Activated CD8-positive, alpha-beta memory T cell treated with anti-CD3 and anti-CD28 coated beads, Interleukin-2, amount 10 ng/mL, durations not matched to agents 7 days and 5 days (primary cell): ENCODE results near the gene RNF10. TPM values are rescaled to one million over a fixed set of nuclear protein-coding genes. Genes with fewer than 3 reads are reported as not detected.
A peak's percentile ranks its signal among the peaks of the same experiment; 100 is the strongest.
"Not testable (repeated sequence)": the region's sequence is repeated elsewhere in the genome, so short reads cannot be mapped to it uniquely, and the experiment has no call there.

Experiments
- ATAC-seq: fragments of 150-1000 bp; cut with Tn5 transposase; one replicate; pipeline ENCODE4 v1.10.0; 2021; ENCODE audit warnings: moderate library complexity
- CTCF ChIA-PET: fragments of 350-600 bp; sonication (Branson Sonifier 250); formaldehyde crosslinking; loops from one replicate; lab custom pipeline; 2021; ENCODE audit warnings: antibody characterized with exemption; lab: Charles Lee
- DNase-seq: peaks from one replicate; pipeline ENCODE4 v3.0.0-alpha.2; 2020
- H3K27ac Mint-ChIP-seq: one replicate; pipeline ENCODE4 v1.8.0; 2021; ENCODE audit warnings: mild to moderate bottlenecking, mixed read lengths
- H3K27me3 Mint-ChIP-seq: one replicate; pipeline ENCODE4 v1.8.0; 2021; ENCODE audit warnings: mixed read lengths
- H3K36me3 Mint-ChIP-seq: one replicate; pipeline ENCODE4 v1.8.0; 2021; ENCODE audit warnings: mild to moderate bottlenecking, mixed read lengths
- H3K4me1 Mint-ChIP-seq: one replicate; pipeline ENCODE4 v1.8.0; 2021; ENCODE audit warnings: mixed read lengths
- H3K4me3 Mint-ChIP-seq: one replicate; pipeline ENCODE4 v1.8.0; 2021; ENCODE audit warnings: mild to moderate bottlenecking, moderate library complexity, mixed read lengths
- H3K9me3 Mint-ChIP-seq: one replicate; pipeline ENCODE4 v1.8.0; 2022; ENCODE audit warnings: low read depth, mixed read lengths
- total RNA-seq, 2 experiments: library from RNA; stranded (reverse); gene quantifications; one replicate each; pipeline ENCODE4 v1.2.3, GENCODE V29; 2021

The RNF10 gene
- total RNA-seq, 2 experiments from 2014 or later: 209 to 217 TPM

- Mint-ChIP-seq H3K36me3 (peaks cover 18% of the 10 kb centered on the region), H3K27ac (peak overlapping the region; percentile 72), H3K9me3 (no peaks in the 10 kb centered on the region), H3K27me3 (no peaks in the 10 kb centered on the region), H3K4me3 (peak overlapping the region; percentile 84), H3K4me1 (peaks cover 30% of the 10 kb centered on the region)
- CTCF ChIA-PET: interaction anchor here (0.6 to 5.3 kb wide), 8 partner anchors 10 to 527 kb away, joined by 3 to 29 read pairs (median 4); partner anchors contain the start of genes COX6A1 and SRSF9
- DNase-seq (no peak), ATAC-seq (no peak)
Observed at GRCh38 chr12:120497524-120498150, 36.5 kb upstream of the RNF10 start.

GRCh38 chr12:120498870-120499515 is 35.2 kb upstream of the RNF10 start:
- Mint-ChIP-seq H3K27ac (no peak overlapping the region), H3K4me1 (peaks cover 30% of the 10 kb centered on the region), H3K4me3 (no peak overlapping the region), H3K27me3 (no peaks in the 10 kb centered on the region), H3K36me3 (peaks cover 27% of the 10 kb centered on the region), H3K9me3 (no peaks in the 10 kb centered on the region)
- DNase-seq: no peak
- ATAC-seq: no peak
- CTCF ChIA-PET: interaction anchor here (1.3 to 5.3 kb wide), 2 partner anchors 30 to 60 kb away, joined by 3 to 23 read pairs; partner anchors contain the start of gene COX6A1

- Mint-ChIP-seq H3K27me3 (no peaks in the 10 kb centered on the region), H3K9me3 (no peaks in the 10 kb centered on the region), H3K27ac (peak overlapping the region; percentile 40), H3K4me3 (no peak overlapping the region), H3K36me3 (peaks cover 28% of the 10 kb centered on the region), H3K4me1 (peaks cover 23% of the 10 kb centered on the region)
- ATAC-seq: no peak
- DNase-seq: no peak
- CTCF ChIA-PET: interaction anchor here (0.9 to 1.8 kb wide), 3 partner anchors 9 to 30 kb away, joined by 3 to 6 read pairs (median 5); no protein-coding TSS in a partner anchor
Observed at GRCh38 chr12:120500581-120500980, 33.6 kb upstream of the RNF10 start.

GRCh38 chr12:120504587-120504986 is 29.6 kb upstream of the RNF10 start:
- Mint-ChIP-seq H3K4me3 (no peak overlapping the region), H3K4me1 (no peaks in the 10 kb centered on the region), H3K27ac (no peak overlapping the region), H3K27me3 (no peaks in the 10 kb centered on the region), H3K9me3 (no peaks in the 10 kb centered on the region), H3K36me3 (peaks cover 16% of the 10 kb centered on the region)
- no peak for ATAC-seq
- CTCF ChIA-PET: interaction anchor here (0.8 to 2.9 kb wide), 3 partner anchors 13 to 35 kb away, joined by 3 to 10 read pairs (median 3); no protein-coding TSS in a partner anchor
- DNase-seq: no peak

GRCh38 chr12:120508537-120508936 is 25.6 kb upstream of the RNF10 start:
- peaks cover 12% of the 10 kb centered on the region for H3K36me3 Mint-ChIP-seq
- no peak for ATAC-seq
- no peak overlapping the region for H3K4me3 Mint-ChIP-seq

GRCh38 chr12:120514002-120514401 is 20.2 kb upstream of the RNF10 start:
- H3K36me3 Mint-ChIP-seq: peaks cover 13% of the 10 kb centered on the region
- no peak overlapping the region for H3K4me3 Mint-ChIP-seq
- H3K27me3 Mint-ChIP-seq: no peaks in the 10 kb centered on the region
- DNase-seq (no peak), ATAC-seq (no peak)
- H3K9me3 Mint-ChIP-seq: no peaks in the 10 kb centered on the region
- H3K4me1 Mint-ChIP-seq: no peaks in the 10 kb centered on the region
- CTCF ChIA-PET: no interaction called here
- H3K27ac Mint-ChIP-seq: no peak overlapping the region

More at GRCh38 chr12:120508537-120508936, 25.6 kb upstream of the RNF10 start:
- no peaks in the 10 kb centered on the region for H3K4me1 Mint-ChIP-seq
- no peak overlapping the region for H3K27ac Mint-ChIP-seq
- CTCF ChIA-PET: interaction anchor here (1.1 to 1.5 kb wide), 3 partner anchors 39 to 79 kb away, joined by 3 to 5 read pairs (median 4); partner anchors contain the start of gene SRSF9
- no peaks in the 10 kb centered on the region for H3K27me3 Mint-ChIP-seq
- no peaks in the 10 kb centered on the region for H3K9me3 Mint-ChIP-seq
- DNase-seq: no peak

- H3K9me3 Mint-ChIP-seq: no peaks in the 10 kb centered on the region
- no peak overlapping the region for H3K27ac Mint-ChIP-seq
- H3K27me3 Mint-ChIP-seq: no peaks in the 10 kb centered on the region
- no peak overlapping the region for H3K4me3 Mint-ChIP-seq
- peaks cover 10% of the 10 kb centered on the region for H3K36me3 Mint-ChIP-seq
- CTCF ChIA-PET: interaction anchor here (1.0 kb wide), 1 partner anchor 581 kb away, joined by 3 read pairs; no protein-coding TSS in a partner anchor
- no peak for ATAC-seq
- DNase-seq: no peak
- H3K4me1 Mint-ChIP-seq: no peaks in the 10 kb centered on the region
Observed at GRCh38 chr12:120515496-120515895, 18.7 kb upstream of the RNF10 start.

- H3K27ac Mint-ChIP-seq, DNase-seq, H3K9me3 Mint-ChIP-seq, H3K4me3 Mint-ChIP-seq, H3K36me3 Mint-ChIP-seq, ATAC-seq, H3K4me1 Mint-ChIP-seq, H3K27me3 Mint-ChIP-seq, CTCF ChIA-PET: not testable (repeated sequence)
Observed at GRCh38 chr12:120519324-120519723, 14.8 kb upstream of the RNF10 start.

GRCh38 chr12:120522568-120522967 is 11.6 kb upstream of the RNF10 start:
- Mint-ChIP-seq H3K36me3 (peaks cover 2% of the 10 kb centered on the region), H3K4me1 (peaks cover 7% of the 10 kb centered on the region), H3K4me3 (no peak overlapping the region), H3K9me3 (no peaks in the 10 kb centered on the region), H3K27ac (no peak overlapping the region), H3K27me3 (no peaks in the 10 kb centered on the region)
- DNase-seq: no peak
- no peak for ATAC-seq
- CTCF ChIA-PET: no interaction called here

- Mint-ChIP-seq H3K27me3 (no peaks in the 10 kb centered on the region), H3K27ac (peak within 1 kb of the TSS; percentile 99), H3K9me3 (no peaks in the 10 kb centered on the region), H3K4me1 (peaks cover 32% of the 10 kb centered on the region), H3K36me3 (peaks cover 2% of the 10 kb centered on the region), H3K4me3 (peak within 1 kb of the TSS; percentile 99)
- ATAC-seq (peak; percentile 95), DNase-seq (peak; percentile 91)
- CTCF ChIA-PET: interaction anchor here (0.8 to 1.7 kb wide), 6 partner anchors 9 to 209 kb away, joined by 3 to 5 read pairs (median 3); partner anchors contain the start of gene POP5
Observed at GRCh38 chr12:120528861-120529525, 5.2 kb upstream of the RNF10 start, which contains the start of gene COQ5. Gene COQ5 (minus strand): TSS chr12:120529158. CDS start chr12:120529141, 17 bp downstream.

- Mint-ChIP-seq H3K36me3 (peaks cover 2% of the 10 kb centered on the region), H3K9me3 (no peaks in the 10 kb centered on the region), H3K27ac (peak overlapping the region; percentile 99), H3K4me3 (peak overlapping the region; percentile 99), H3K4me1 (peaks cover 34% of the 10 kb centered on the region), H3K27me3 (no peaks in the 10 kb centered on the region)
- DNase-seq: no peak
- no peak for ATAC-seq
- CTCF ChIA-PET: interaction anchor here (0.6 to 1.7 kb wide), 2 partner anchors 51 to 91 kb away, joined by 3 to 5 read pairs; partner anchors contain the start of gene POP5
Observed at GRCh38 chr12:120529641-120530417, 4.3 kb upstream of the RNF10 start.

GRCh38 chr12:120530418-120530761 is 3.8 kb upstream of the RNF10 start:
- peak overlapping the region; percentile 99 for H3K27ac Mint-ChIP-seq
- H3K36me3 Mint-ChIP-seq, H3K9me3 Mint-ChIP-seq, H3K27me3 Mint-ChIP-seq, DNase-seq, CTCF ChIA-PET, ATAC-seq: not testable (repeated sequence)
- peak overlapping the region; percentile 99 for H3K4me3 Mint-ChIP-seq
- peaks cover 36% of the 10 kb centered on the region for H3K4me1 Mint-ChIP-seq
